Renal cortical epithelial cell (primary cell): ENCODE results near the gene MMP25. TPM values are rescaled to one million over a fixed set of nuclear protein-coding genes. Genes with fewer than 3 reads are reported as not detected.

ENCODE experiments used
- DNase-seq: peaks from one replicate; pipeline ENCODE4 v3.0.0-alpha.2; 2011; ENCODE audit warnings: low read depth
- total RNA-seq: library from RNA; depleted of rRNA; stranded (reverse); fragments of >200 nt; gene quantifications from 2 replicates; pipeline ENCODE4 v1.2.3, GENCODE V29; 2014

MMP25 gene
- under 0.01 and 0.10 TPM in 2 replicates for total RNA-seq

GRCh38 chr16:3045758-3046640 is at the start of gene MMP25:
TSS of gene MMP25 (plus strand) at chr16:3046561. CDS start at chr16:3046918, 357 bp downstream.
- no peak for DNase-seq

GRCh38 chr16:2999929-3000328 is 46.4 kb upstream of the MMP25 start:
- DNase-seq: no peak

DNA sequence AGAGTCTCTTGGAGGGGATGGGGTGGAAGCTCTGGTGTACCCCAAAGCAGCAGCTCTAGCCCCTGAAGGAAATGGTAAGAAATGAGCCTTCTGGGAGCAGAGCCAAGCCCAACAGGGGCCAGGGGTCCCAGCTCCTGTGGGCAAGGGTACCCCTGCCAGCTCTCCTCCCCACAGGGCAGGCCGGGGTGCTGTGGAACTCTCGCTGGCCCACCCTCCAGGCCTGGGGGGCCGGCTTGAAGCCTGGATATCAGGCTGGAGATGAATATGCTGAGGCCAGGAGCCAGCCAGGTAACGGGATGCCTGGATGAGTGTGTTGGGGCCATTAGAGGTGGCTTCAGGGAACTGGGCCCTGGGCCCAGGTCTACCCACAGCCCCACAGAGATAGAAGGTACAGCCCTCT is 45.8 kb upstream of the MMP25 start:
- DNase-seq: no peak

DNA sequence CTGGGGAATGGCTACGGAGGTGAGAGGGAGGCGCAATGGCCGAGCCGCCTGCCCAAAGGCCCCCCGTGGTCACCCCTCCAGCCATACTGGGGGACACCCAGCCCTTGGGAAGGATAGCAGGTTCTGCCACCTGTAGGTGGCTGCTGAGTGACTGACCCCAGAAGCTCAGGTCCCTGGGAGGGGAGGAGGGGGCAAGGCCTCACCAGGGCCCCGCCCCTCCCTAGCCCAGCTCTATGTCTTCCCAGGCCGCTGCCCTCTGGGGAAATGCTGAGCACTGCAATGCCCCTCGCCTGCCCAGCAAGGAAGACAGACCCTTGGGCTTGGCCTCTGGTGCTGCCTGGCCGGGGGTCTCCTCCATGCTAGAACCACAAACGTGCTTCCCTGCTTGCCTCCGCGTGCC is 45.0 kb upstream of the MMP25 start:
- DNase-seq: no peak

DNA sequence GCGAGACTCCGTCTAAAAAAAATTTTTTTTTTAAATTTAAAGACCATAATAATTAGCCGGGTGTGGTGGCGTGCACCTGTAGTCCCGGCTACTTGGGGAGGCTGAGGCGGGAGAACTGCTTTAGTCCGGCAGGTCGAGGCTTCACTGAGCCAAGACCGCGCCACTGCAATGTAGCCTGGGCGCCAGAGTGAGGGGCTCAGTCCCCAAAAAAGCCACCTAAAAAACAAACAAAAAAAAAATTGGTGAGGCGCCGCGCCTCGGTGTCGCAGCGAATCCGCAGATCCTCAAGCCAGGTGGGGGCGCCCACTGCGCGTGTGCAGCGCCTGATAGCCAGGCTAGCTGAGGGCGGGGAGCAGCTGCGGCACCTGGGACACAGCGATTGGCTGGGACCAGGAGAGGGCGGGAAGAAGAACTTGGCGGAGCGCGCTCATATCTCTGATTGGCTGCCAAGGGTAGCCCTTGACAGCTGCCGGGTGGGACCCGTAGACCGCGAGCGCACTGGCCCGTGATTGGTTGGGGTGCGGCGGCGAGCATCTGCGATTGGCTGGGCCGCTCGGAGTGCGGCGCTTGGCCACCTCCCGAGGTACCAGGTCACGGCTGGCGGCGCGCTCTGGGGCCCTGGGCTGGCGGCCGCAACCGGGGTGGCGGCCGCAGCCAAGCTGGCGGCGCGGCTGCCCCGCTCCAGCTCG is 42.6 kb upstream of the MMP25 start:
- peak; percentile 96 for DNase-seq

- no peak for DNase-seq
Observed at GRCh38 chr16:3004319-3004718, 42.0 kb upstream of the MMP25 start.

GRCh38 chr16:3004781-3005284 is 41.5 kb upstream of the MMP25 start:
- DNase-seq: no peak

DNA sequence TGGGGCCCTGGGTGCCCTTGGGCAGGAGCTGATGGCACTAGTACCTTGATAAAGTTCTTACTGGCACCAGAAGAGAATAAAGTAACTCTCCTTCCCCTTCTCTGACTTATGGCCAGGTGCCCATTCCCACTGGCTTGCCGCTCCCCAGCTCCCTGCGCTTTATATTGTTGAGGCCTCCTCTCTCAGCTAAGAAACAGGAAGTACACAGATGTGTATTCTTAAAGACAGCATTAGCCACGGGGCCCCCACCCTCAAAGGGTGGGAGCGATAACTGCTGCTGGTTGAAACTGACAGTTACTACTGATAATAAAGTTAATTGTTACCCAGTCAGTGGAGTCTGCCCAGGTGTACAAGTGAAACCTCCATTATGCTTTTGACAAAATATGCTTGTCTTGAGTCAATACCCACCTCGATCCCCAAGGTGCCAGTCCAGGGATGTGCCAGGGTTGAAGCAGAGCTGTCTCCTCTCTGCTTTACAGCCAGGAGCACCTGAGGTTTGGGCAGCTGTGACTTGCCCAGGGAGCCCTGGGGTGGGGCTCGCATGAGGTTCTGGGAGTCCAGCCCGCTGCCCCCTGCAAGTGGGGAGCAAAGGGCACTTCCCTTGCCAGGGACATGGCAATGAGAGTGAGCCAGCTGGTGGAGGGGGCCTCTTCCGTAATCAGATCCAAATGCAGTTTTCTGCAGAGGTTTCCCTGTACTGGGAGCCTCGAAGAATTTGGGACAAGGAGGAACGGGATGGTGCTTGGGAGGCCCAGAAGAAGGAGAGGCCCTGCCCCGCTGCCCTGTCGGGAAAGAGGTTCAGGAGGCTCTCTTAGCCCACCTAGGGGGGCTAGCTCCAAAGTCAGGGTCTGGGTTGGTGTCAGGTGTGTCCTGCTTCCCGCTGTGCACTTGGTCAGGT is 39.1 kb upstream of the MMP25 start:
- DNase-seq: no peak

GRCh38 chr16:3007957-3008689 is 38.2 kb upstream of the MMP25 start:
- DNase-seq: no peak

DNA sequence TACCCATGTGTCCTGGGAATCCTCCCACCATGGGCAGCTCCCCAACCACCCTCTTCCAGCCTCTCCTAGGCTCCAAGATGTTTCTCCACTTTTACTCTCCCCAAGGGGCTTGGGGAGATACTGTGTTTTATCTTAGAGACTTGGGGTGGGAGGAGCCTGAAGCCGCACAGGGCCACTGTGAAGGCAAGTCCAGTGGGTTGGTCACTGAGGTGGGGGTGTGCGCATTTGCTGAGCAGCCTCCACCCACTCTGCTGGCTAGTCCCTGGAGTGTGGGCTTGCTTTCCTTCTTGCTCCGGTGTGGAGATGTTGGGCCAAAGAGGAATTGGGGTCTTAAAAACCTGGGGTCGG is 37.7 kb upstream of the MMP25 start:
- DNase-seq: no peak

- DNase-seq: peak; percentile 23
Observed at GRCh38 chr16:3009568-3010390, 36.6 kb upstream of the MMP25 start.

DNA sequence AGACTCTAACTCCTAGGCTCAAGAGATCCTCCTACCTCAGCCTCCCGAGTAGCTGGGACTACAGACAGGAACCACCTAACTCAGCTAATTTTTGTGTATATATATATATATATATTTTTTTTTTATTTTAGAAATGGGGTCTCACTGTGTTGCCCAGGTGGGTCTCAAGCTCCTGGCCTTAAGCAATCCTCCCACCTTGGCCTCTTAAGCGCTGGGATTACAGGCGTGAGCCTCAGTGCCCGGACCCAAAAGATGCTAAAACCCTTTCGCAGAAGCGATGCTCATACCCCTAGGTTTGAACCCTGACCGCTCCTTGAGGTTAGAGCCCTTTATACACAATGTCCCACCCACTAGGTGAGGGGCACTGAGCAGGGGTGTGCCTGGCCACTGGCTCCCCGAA is 35.9 kb upstream of the MMP25 start:
- no peak for DNase-seq

DNA sequence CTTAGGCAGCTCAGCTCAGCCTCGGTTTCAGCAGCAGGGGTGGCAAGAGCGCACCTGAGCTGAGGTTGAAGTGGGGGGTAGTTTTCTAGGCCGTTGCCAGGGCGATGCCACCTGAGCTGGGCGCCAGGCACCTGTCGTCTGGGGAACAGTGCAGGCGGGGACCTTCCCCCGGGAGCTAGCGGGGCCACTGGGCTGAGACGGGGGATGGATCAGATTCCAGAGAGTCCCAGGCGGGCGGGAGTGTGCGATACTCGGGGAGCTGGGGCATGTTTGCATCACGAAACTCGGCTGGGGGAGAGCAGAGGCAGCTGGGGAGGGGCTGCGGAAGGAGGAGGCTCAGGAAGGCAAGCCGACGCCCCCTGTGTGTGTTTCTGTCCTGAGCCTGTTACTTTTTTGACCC is 34.1 kb upstream of the MMP25 start:
- no peak for DNase-seq

DNA sequence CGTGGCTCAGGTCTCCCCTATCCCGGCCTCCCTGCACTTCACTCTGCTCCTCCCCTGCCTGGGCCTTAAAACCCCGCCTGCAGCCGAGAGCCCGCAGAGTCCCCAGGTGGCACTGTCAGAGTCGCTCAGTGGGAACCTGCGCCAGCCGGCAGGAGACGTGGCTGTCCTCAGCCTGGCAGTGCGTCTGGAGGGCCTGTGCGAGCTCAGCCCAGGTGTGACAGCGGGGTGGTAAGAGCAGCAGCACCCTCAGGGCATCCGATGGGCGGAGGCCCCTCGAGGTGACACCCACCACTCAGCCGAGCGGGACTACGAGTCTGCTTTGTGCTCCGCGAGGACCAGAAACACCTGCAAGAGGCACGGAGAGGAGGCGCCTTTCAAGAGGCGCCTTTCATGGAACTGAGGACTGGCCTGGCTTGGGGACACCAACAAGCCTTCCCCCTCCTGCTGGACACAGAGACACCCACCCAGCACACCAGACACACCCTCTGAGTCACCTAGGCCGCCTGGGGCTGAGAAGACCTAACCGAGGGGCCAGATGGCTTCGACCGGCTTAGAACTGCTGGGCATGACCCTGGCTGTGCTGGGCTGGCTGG is 33.4 kb upstream of the MMP25 start, which contains the start of gene CLDN9:
Gene CLDN9, plus strand, starts transcription at position 96 of the 593 bp plus-strand sequence. Its CDS starts 440 bp downstream, at position 536.
- DNase-seq: no peak

GRCh38 chr16:3013491-3013951 is 32.8 kb upstream of the MMP25 start:
- DNase-seq: no peak

DNA sequence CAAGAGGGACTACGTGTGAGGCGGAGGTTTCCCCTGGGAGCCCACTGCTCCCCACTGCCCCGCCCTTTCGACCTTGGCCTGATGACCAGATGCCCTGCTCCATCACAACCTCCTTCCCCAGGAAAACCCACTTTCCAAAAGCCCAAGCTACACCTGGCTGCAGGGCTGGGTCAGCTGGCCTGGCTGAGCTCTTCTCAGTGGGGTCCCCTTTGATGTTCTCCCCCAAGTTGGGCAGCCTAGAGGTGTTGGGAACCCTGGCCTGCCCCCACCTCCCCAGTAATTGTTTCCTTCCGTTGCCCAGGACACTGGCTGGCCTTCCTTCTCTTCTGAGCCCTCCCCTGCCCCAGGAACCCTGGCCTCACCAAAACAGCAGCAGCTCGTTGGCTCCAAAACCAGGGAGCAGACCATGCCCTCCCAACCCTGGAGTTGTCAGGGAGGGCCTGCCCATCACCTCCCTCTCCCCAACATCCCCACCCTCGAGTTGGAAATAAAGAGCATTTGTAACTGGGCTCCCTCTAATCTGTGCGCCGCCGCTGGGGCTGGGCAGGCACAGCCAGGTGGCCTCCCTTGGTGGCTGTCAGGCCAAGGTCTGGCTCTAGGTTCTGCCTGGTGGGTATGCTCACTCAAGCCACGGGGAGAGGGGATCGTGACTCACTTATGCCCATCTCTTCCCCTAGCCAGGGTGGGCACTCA is 32.2 kb upstream of the MMP25 start:
- DNase-seq: no peak

- no peak for DNase-seq
Observed at GRCh38 chr16:3014971-3015370, 31.4 kb upstream of the MMP25 start.

DNA sequence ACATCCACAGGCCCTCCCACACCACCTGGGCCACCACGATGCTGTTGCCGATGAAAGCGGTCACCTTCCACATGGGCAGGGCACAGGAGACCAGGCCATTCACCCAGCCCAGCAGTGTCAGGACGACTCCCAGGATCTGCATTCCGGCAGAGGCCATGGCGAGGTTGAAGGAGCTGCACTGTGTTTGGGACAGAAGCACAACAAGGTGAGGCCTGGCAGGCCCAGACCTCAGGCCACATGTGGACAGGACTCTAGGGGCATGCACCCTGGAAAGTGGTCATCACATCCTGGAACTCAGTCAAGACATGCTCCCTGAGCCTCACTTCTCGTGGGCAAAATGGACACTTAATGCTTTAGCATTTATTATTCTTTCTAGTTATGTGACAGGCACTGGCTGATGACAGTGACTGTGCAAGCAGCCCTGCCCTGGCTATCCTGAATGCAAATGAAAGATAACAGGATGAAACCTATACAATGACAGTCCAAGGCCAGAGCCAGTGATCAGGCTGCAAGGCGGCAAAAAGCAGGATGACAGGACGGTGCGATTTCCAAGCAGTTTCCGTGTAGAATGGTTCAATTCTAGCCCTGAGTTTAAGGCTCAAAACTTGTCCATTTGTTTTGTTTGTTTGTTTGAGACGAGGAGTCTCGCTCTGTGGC is 30.4 kb upstream of the MMP25 start:
- DNase-seq: no peak

GRCh38 chr16:3017344-3017743 is 29.0 kb upstream of the MMP25 start:
- DNase-seq: no peak
